Breast epithelium (tissue), 3 donors: ENCODE data around the gene EGFL6.

Experiments used
- CTCF ChIP-seq, 3 donors: fragments of 450-650 bp; IDR thresholded peaks; one replicate each; pipeline ENCODE4 v1.5.1; 2016 to 2017; ENCODE audit warnings: antibody characterized with exemption in 3 of 3, mild to moderate bottlenecking in 3 of 3, moderate library complexity in 3 of 3
- POLR2A ChIP-seq: fragments of 450-650 bp; IDR thresholded peaks from one replicate; pipeline ENCODE4 v1.6.1; 2016; ENCODE audit warnings: antibody characterized with exemption, mild to moderate bottlenecking, moderate library complexity
- POLR2AphosphoS5 ChIP-seq, 3 donors: sonication (generic); formaldehyde crosslinking; IDR thresholded peaks; one replicate each; pipeline ENCODE4 v1.6.1; 2017; ENCODE audit warnings: antibody characterized with exemption in 3 of 3

GRCh38 chrX:13598877-13599276 is 29.5 kb downstream of the EGFL6 start:
- TF ChIP-seq POLR2AphosphoS5 (IDR thresholded peaks at IDR 0.05) (no peak), POLR2A (no peak), CTCF (IDR thresholded peaks at IDR 0.05) (no peak)
